CD4-positive, alpha-beta T cell treated with Interleukin-17A for 1 hour (primary cell): ENCODE data around the gene RYR2.

ENCODE experiments used
- DNase-seq: peaks from one replicate; pipeline ENCODE4 v3.0.0-alpha.2; 2020

The RYR2 gene

DNA sequence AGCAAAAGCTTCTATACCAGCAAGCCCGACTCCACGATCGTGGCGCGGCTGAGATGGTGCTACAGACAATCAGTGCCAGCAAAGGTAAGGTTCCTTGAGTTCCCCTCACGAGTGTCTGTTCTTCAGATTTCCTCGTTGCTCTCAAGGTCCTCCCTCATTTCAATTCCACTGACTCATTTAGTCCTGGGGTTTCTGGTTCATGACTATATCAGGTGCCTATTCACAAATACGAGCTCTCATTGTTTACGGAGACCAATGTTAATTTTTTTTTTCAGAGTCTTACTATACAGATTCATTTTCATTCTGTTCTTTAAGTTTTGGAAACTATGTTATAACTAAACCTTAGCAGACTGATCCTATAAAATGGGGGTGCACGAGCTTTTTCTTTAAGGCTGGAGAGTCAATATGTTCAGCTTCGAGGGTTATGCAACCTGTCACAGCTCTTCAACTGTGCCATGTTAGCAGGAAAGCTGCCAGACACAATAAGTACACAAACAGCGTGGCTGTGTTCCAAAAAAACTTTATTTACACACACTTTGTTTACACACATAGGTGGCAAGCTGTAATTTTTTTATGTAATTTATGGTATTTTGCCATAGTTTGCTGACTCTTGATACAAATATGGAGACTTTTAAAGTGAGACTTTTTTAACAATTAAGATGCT lies 714.5 kb downstream of the RYR2 start:
- DNase-seq: no peak

DNA sequence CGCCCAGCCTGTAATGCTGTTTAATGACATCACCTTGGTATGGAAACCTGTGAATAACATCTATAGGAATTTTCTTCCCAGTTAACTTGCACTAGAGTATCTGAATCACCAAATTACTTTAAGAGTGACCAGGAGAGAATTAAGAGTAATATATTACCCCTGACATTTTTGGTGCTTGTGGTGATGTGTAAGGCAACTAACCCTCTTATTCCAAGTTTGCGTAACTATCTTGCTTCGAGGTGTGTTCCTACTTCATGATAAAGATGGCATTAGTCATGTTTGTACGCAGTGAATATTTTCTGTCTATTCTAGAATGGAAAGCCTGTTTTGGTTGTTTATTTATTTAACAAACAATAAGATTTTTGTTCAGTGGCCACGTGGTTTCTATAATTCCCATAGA lies 717.4 kb downstream of the RYR2 start:
- no peak for DNase-seq

DNA sequence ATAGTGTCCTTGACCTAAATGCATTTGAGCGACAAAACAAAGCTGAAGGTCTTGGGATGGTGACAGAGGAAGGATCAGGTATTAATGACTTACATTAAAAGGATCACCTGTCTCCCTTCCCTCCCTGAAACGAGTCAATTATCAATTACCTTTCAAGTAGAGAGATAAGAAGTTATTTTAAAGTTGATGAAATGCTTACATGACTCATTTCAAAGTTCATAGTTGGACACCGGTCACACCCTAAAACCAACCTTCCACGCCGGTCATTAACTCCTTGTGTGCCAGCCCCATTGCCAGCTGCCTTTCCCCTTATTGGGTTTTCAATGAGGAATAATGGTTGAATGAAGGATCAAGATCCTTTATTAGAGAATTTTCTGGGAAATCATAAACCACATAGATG lies 719.0 kb downstream of the RYR2 start:
- no peak for DNase-seq

DNA sequence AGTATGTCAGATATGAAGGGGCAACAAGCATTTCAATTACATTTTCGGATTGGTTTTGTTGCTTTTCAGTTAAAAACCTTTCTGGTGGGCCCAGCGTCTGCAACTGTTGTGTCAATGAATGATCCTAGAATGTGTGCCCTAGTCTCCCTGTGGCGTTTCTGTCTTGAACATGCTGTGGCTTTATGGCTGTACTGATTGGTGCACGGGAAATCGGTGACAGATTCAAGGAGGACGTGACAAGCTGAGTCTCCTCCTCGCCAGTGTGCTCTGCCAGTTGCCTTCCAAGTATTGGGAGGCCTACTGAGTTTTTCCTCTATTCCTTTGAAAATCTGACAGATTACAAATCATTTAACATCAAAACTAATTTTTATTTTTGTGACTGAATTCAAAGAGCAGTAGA lies 721.2 kb downstream of the RYR2 start:
- DNase-seq: no peak

DNA sequence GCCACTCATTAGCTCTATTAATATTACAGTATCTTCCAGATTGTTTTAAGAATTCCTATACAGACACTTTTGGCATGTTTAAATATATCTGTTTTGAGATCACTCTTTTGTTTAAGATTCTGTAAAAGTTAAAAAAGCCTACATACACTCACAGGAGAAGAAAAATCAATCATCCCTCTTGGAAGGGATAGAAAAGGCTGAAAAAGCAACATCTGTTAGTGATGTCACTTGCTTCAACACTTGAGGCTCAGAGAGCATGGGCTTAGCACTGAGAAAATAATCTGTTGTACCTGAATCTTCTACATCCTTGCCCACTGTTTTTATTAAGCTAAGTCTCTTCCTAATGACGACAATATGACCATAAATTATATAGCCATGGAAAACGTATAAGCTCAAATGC lies 721.8 kb downstream of the RYR2 start:
- DNase-seq: no peak

GRCh38 chr1:237769916-237770315 lies 727.9 kb downstream of the RYR2 start:
- DNase-seq: no peak

DNA sequence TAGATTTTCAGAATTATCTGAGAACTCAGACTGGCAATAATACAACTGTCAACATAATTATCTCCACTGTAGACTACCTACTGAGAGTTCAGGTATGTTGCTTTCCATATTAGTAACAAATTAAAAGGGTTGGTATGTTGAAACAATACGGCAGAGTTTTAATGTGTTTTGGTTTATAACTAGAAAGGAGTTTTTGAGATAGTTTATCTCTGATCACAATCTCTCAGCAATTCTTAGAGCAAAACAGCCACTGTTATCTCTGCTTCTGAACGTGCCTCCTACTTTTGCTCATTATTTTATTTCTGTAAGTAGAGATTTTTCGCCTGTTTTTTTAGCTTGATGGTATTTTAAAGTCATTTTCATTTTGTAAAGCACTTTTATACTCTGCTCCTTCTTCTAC lies 730.0 kb downstream of the RYR2 start:
- no peak for DNase-seq

GRCh38 chr1:237774246-237774645 lies 732.3 kb downstream of the RYR2 start:
- no peak for DNase-seq

DNA sequence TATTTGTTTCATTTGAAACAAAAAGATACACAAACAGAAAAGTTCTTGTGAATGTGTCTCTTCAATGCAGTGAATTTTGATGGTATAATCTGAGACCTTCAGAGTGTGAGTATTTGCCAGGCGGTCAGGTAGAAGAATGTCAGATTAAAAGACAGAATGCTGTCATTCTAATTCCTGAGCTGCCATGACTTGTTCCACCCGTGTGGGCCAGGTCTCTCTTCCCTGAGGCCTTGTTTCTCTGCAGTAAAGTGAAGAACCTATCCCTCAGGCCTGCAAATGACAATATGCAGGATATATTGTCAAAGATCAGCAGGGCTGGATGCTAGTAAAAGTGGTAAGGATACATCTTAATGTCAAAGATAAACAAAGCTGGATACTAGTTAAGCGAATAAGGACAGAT lies 737.4 kb downstream of the RYR2 start:
- DNase-seq: no peak

- no peak for DNase-seq
These were observed 744.2 kb downstream of the RYR2 start for GRCh38 chr1:237786066-237786719.

DNA sequence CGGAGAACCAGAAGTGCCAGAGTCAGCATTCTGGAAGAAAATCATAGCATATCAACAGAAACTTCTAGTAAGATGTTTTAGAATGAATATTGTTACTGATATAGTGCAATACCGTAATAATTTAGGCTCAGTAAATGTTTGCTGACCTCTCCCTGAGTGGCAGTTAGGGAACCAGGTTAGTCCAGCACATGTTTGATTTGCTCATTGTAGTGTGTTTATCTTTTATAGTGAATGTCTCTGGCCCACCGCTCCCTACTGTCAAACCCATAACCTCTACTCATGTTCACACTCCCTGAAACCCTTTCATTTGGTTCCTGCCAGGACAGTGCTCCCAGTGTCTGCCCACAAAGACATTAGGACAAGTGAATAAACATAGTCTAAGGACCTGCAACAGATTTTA lies 746.1 kb downstream of the RYR2 start:
- DNase-seq: no peak

DNA sequence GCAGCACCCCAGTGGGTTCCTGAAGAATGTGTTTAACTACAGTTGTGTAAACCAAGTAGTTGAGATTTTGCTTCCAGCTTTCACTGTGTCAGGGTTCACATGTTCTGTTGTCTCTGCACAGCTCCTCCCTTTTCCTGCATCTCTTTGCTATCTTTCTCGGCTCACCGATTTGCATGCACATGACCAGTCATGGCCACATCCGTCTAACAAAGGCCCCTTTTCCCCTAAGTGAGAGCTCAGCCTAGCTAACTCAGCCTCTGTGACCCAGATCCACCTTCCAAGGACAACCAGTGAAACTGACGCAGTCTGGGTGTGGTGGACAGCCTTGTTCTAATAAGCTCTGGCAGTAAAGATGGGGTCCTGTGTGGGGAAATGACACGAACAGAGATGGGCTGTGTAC lies 747.6 kb downstream of the RYR2 start:
- DNase-seq: peak; percentile 6

DNA sequence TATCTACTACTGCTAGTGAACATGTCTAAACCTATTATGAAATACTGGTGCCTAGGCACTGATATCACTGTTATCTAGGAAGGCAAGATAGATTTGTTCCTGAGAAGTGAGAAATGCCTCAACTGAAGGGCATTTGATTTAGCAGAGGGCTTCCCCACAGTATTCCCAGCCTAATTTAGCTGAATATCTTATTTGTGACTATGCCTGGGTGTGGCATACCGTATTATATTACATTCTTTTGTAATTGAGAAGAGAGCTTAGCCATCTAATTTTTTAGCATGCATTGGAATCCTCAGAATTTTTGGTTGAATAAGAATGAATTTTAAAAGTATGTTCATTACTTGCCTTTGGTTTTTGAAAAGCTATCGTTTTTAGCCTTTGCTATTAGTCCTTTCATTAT lies 749.6 kb downstream of the RYR2 start:
- no peak for DNase-seq

DNA sequence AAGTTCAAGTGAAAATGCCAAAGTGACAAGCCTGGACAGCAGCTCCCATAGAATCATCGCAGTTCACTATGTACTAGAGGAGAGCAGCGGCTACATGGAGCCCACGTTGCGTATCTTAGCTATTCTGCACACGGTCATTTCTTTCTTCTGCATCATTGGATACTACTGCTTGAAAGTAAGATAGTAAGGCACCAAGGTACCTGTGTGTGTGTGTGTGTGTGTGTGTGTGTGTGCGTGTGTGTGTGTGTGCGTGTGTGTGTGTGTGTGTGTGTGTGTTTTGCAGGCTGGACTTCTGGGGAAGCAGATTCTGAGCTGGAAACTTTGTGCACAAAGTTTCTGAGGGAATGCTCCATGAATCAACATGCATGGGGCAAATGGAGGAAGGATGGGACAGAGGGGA lies 750.2 kb downstream of the RYR2 start:
- no peak for DNase-seq

DNA sequence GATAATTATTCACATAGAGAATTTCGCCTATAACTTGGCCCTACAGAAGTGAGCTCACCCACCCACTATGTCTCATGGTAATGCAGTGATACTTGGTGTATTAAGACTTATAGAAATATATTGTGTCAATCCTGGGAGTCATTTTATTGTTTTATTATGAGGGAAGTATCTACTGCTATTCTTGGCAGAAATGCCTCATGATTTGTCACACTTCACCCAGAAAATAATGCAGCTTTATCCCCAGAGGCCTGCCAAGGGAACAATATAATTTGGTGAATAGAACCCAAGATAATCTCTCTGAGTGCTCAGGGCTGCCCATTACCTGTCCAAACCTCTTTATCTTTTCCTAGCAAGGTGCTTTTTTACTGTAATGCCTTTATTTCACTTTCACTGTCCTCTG lies 750.7 kb downstream of the RYR2 start:
- DNase-seq: no peak

DNA sequence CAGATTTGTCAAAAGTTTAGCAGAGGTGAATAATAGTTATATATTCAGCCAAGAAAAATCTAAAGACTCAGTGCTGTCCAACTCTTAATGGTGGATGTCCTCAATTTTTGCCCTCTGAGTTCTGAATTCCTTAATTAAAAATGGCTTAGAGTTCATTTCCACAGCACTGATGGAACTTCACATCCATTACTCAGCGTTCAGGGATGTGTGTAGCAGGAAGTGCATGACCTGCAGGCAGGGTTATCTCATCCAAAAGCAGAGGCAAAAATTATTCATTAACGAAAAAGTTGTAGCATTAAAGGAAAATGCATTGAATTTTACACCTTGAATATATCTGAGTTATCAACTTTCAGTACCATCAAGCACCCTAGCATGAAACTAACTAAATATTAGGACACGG lies 752.1 kb downstream of the RYR2 start:
- no peak for DNase-seq

GRCh38 chr1:237795558-237795957 lies 753.6 kb downstream of the RYR2 start:
- no peak for DNase-seq

DNA sequence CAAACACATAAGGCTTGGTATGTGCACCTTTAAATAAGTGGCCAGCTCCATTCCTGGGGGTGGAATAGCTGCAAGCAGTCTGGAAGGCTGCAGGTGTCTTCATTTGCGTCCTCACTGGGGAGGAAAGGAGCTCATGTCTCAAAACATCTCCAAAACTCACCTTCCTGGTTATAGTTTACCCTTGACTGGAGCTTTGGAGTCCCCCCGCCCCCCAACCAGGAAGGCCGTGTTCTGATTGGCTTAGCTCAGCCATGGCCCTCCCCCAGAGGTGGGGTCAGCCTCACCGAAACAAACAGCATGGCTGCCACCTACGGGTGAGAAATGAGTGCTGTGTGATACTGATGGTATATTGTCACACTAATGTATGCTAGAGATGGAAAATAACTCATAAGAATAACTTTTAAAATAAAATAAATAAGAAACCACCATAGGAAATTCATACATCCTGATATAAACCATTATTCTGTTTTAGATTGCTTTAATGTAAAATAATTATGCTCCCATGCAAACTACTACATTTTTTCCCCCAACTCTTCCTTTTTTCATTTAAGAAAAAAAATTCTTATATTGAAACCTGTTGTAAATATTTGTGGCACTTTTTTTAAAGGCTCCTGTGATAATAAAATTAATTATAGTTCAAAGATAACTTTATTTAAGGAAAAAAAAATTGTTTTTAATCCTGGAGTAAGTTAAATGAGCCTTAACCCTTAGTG lies 757.9 kb downstream of the RYR2 start:
- DNase-seq: peak; percentile 66

DNA sequence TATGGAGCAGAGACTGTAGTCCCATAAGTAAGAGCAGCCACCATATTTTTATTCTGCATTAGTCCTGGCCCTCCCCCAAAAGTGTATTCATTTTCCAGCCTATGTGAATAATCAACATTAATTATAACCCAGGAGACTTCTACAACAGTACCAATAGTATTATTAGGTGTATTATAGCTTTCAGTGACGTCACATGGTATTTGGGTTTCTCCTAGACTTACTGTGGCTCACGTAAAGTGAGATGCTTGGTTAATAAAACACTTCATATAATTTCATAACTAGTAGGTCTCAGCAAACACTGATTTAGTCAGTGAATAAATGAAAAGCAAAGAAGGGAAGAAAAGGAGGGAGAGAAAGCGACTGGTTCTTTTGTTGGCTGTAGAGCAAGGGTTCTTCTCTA lies 762.5 kb downstream of the RYR2 start:
- DNase-seq: no peak

DNA sequence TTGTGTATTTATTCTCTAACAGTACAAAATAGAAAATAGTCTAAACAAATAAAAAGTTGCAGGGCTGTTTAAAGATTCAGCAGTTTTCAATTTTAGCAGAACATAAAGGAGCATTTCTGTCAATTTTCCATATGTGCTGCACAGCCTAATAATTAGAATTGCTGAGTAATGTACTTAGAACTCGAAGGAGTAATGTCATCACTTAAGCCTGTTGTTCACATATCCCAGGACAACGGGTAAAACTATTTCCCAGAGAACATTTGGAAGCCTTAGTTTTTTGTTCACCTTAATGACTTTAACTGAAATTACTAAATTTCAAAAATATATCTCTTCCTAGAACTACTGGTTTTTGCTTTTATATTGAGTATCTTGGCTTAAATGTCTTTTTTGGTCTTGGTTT lies 767.1 kb downstream of the RYR2 start:
- DNase-seq: no peak

DNA sequence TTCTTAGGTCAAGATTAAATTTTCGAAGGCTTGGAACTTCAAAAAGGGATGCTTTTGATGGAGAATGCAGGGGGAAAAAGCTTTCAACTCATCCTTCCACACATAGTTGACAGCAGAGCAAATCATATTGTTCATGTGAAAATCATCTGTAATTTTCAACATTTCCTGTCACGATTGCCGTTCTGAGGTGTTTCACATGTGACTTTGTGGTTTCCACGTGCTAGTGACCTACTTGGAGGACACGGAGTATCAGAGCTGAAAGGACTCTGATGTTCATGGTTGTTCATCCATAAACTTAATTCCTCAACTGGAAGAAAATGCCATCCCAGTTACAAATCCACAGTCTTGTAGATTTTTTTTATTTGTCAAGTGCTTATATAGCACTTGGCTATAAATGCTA lies 769.6 kb downstream of the RYR2 start:
- no peak for DNase-seq

- DNase-seq: no peak
These were observed 770.1 kb downstream of the RYR2 start for GRCh38 chr1:237812061-237812460.

GRCh38 chr1:237814319-237814924 lies 772.4 kb downstream of the RYR2 start:
- DNase-seq: no peak

DNA sequence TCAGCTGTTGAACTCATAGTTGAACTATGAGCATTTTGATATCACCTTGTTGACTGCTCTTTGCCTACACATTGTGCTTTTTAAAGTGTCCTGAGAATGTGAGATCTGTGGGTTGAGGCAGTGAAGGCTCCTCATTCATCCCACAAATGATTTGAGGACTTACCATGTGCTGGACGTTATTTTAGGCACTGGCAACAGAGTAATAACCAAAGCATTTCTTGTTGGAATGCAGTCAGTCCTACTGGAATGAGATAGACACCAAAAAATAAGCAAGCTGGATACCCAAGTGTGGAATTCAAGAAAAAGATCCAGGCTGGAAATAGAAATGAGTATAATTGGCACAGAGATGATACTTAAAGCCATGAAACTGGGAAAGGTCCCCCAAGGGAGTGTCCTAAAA lies 775.3 kb downstream of the RYR2 start:
- DNase-seq: no peak
